MM.1S (cell line): ENCODE data around the gene PHACTR1.

Experiments
- DNase-seq: peaks from one replicate; pipeline ENCODE4 v3.0.0-alpha.2; 2015
- H2AFZ ChIP-seq: fragments of 300-600 bp; sonication (generic); 2 replicates; pipeline ENCODE4 v1.6.0; 2016; ENCODE audit warnings: antibody characterized with exemption, low read length
- H3F3A ChIP-seq: fragments of 300-600 bp; sonication (generic); 2 replicates; pipeline ENCODE4 v1.6.1; 2016; ENCODE audit warnings: mild to moderate bottlenecking, antibody characterized with exemption, low read length, moderate library complexity, mixed read lengths; ENCODE audit not compliant: insufficient read depth
- H3K27ac ChIP-seq: fragments of 300-600 bp; sonication (generic); 2 replicates; pipeline ENCODE4 v1.5.1; 2016; ENCODE audit warnings: mild to moderate bottlenecking, low read length
- H3K27me3 ChIP-seq: fragments of 300-600 bp; sonication (generic); replicated peaks from 2 replicates; pipeline ENCODE4 v1.6.0; 2016; ENCODE audit warnings: low read length; ENCODE audit not compliant: insufficient read depth
- H3K36me3 ChIP-seq: fragments of 300-600 bp; sonication (generic); replicated peaks from 2 replicates; pipeline ENCODE4 v1.6.1; 2016; ENCODE audit warnings: mild to moderate bottlenecking, low read length, mixed read lengths; ENCODE audit not compliant: insufficient read depth
- H3K4me1 ChIP-seq: fragments of 300-600 bp; sonication (generic); 2 replicates; pipeline ENCODE4 v1.6.1; 2016; ENCODE audit warnings: low read length, mixed read lengths
- H3K4me2 ChIP-seq: fragments of 300-600 bp; sonication (generic); 2 replicates; pipeline ENCODE4 v1.6.0; 2016; ENCODE audit warnings: low read depth, low read length
- H3K4me3 ChIP-seq: fragments of 300-600 bp; sonication (generic); 2 replicates; pipeline ENCODE4 v1.5.1; 2016; ENCODE audit warnings: low read length, mixed read lengths
- H3K79me2 ChIP-seq: fragments of 300-600 bp; sonication (generic); 2 replicates; pipeline ENCODE4 v1.6.1; 2016; ENCODE audit warnings: mixed run types, low read length, mixed read lengths
- H3K9ac ChIP-seq: fragments of 300-600 bp; sonication (generic); 2 replicates; pipeline ENCODE4 v1.6.1; 2016; ENCODE audit warnings: low read length, mixed read lengths
- H3K9me2 ChIP-seq: fragments of 300-600 bp; sonication (generic); replicated peaks from 2 replicates; pipeline ENCODE4 v1.6.1; 2016; ENCODE audit warnings: mild to moderate bottlenecking, low read length, mixed read lengths; ENCODE audit not compliant: insufficient read depth
- H3K9me3 ChIP-seq: fragments of 300-600 bp; sonication (generic); replicated peaks from 2 replicates; pipeline ENCODE4 v1.6.1; 2016; ENCODE audit warnings: mild to moderate bottlenecking, low read length, mixed read lengths; ENCODE audit not compliant: insufficient read depth
- H4K20me1 ChIP-seq: fragments of 300-600 bp; sonication (generic); 2 replicates; pipeline ENCODE4 v1.6.1; 2016; ENCODE audit warnings: mild to moderate bottlenecking, low read length, moderate library complexity, mixed read lengths; ENCODE audit not compliant: insufficient read depth
- CTCF ChIP-seq: fragments of 300-600 bp; sonication (generic); IDR thresholded peaks from 2 replicates; pipeline ENCODE4 v1.5.1; 2016; ENCODE audit warnings: antibody characterized with exemption, low read length, mixed read lengths
- EZH2 ChIP-seq: fragments of 300-600 bp; sonication (generic); optimal IDR thresholded peaks from 2 replicates; pipeline ENCODE3; 2017; ENCODE audit warnings: low read depth, mild to moderate bottlenecking, antibody characterized with exemption, low read length, mixed read lengths
- EZH2phosphoT487 ChIP-seq: fragments of 300-600 bp; sonication (generic); IDR thresholded peaks from 2 replicates; pipeline ENCODE4 v1.6.1; 2018; ENCODE audit warnings: antibody characterized with exemption, low read length

Gene PHACTR1

DNA sequence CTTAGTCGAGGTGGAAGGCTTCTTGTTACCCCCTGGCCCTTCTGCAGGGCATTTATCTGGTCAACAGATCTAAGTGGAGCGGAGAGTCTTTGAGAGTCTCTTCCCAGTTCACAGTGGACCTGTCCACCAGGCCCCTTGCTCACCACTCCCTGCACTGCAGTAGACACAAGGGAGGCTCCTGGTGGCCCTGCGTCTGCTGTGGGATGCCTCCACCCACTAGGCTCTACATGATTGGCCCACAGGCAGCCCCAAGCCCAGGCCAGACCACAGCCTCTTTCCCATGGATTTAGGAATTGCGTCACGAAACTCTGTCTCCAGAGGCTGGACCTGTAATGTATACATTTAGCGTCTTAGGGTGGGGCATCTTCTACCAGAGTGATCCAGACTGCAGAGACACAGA is 583.4 kb downstream of the PHACTR1 start:
- Histone ChIP-seq H3K9me3 (no peaks in the 10 kb centered on the region), H3K27me3 (no peaks in the 10 kb centered on the region), H3K36me3 (no peaks in the 10 kb centered on the region), H3F3A (peaks cover 16% of the 10 kb centered on the region), H3K4me1 (peaks cover 20% of the 10 kb centered on the region), H3K9me2 (no peaks in the 10 kb centered on the region), H3K4me3 (no peak overlapping the region), H3K27ac (no peak overlapping the region), H3K4me2 (no peak overlapping the region), H4K20me1 (no peaks in the 10 kb centered on the region), H2AFZ (no peak overlapping the region), H3K9ac (no peak overlapping the region), H3K79me2 (peaks cover 10% of the 10 kb centered on the region; the same call in 1 of the 2 replicates)
- no peak for DNase-seq
- TF ChIP-seq CTCF (no peak), EZH2 (no peak), EZH2phosphoT487 (no peak)

- peaks cover 30% of the 10 kb centered on the region for H3K4me1 ChIP-seq
- no peak overlapping the region for H3K9ac ChIP-seq
- H4K20me1 ChIP-seq: no peaks in the 10 kb centered on the region
- no peak for TF ChIP-seq EZH2phosphoT487
- no peak for TF ChIP-seq CTCF
- TF ChIP-seq EZH2: no peak
- peaks cover 10% of the 10 kb centered on the region; the same call in 1 of the 2 replicates for H3K79me2 ChIP-seq
- H2AFZ ChIP-seq: no peak overlapping the region
- no peak for DNase-seq
- no peaks in the 10 kb centered on the region for H3K9me3 ChIP-seq
- no peaks in the 10 kb centered on the region for H3K27me3 ChIP-seq
- no peak overlapping the region for H3K27ac ChIP-seq
- no peak overlapping the region for H3K4me3 ChIP-seq
- no peaks in the 10 kb centered on the region for H3K36me3 ChIP-seq
- H3F3A ChIP-seq: peaks cover 16% of the 10 kb centered on the region
- no peaks in the 10 kb centered on the region for H3K9me2 ChIP-seq
- H3K4me2 ChIP-seq: no peak overlapping the region
Observed at GRCh38 chr6:13300643-13301590, 584.4 kb downstream of the PHACTR1 start.

DNA sequence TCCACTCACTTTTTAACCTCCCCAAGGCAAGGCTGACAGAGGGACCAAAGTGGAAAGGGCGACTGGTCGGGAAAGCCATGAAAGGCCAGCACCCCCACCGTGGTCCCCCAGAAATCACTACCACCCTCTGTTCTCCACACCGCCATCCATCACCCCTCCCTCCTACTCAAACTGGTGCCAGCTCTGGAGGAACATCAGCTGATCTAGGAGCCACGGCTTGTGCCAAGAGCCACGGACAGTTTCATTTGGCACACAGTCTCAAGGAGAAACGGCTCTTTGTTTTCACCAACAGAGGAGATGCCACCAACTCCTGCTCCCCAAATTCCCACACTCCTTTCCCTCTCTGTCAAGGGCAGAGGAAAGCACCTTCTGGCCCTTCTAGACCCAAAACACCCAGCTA is 585.7 kb downstream of the PHACTR1 start:
- Histone ChIP-seq H3K27me3 (no peaks in the 10 kb centered on the region), H3K27ac (no peak overlapping the region), H2AFZ (no peak overlapping the region), H3K36me3 (no peaks in the 10 kb centered on the region; the same call in 1 of the 2 replicates), H3K9ac (no peak overlapping the region), H4K20me1 (no peaks in the 10 kb centered on the region), H3F3A (peaks cover 16% of the 10 kb centered on the region), H3K9me2 (no peaks in the 10 kb centered on the region), H3K79me2 (peaks cover 10% of the 10 kb centered on the region; the same call in 1 of the 2 replicates), H3K4me2 (no peak overlapping the region; the same call in 1 of the 2 replicates), H3K4me3 (no peak overlapping the region), H3K4me1 (peaks cover 30% of the 10 kb centered on the region), H3K9me3 (no peaks in the 10 kb centered on the region)
- DNase-seq: no peak
- TF ChIP-seq CTCF (no peak), EZH2phosphoT487 (no peak), EZH2 (no peak)
